HCT116 (cell line): ENCODE measurements around the gene FAM13A. TPM values are rescaled to one million over a fixed set of nuclear protein-coding genes. Genes with fewer than 3 reads are reported as not detected.

Source experiments
- ATAC-seq: fragments of 200-7000 bp; cut with Tn5 transposase; 2 replicates; pipeline ENCODE4 v1.9.1; 2020; ENCODE audit warnings: mild to moderate bottlenecking, moderate library complexity
- BruUV-seq: library from RNA; stranded (reverse); fragments of 400-500 nt; replicated peaks from 2 replicates; lab custom pipeline; 2021; lab: Mats Ljungman, UMichigan
- CTCF ChIA-PET: fragments of 300-600 bp; sonication (Branson Sonifier 250); formaldehyde crosslinking; loops from one replicate; lab custom pipeline; 2021; ENCODE audit warnings: antibody characterized with exemption; lab: Charles Lee
- POLR2A ChIA-PET: fragments of 300-600, 350-600 bp; sonication (Branson Sonifier 250); formaldehyde crosslinking; loops from one replicate; lab custom pipeline; 2021; ENCODE audit warnings: antibody characterized with exemption; lab: Charles Lee
- RAD21 ChIA-PET, 2 experiments: fragments of 300-600 bp; sonication (Branson Sonifier 250); formaldehyde crosslinking; loops; one replicate each; lab custom pipeline; 2023; ENCODE audit warnings: low total read pairs in 2 of 2; ENCODE audit not compliant: uncharacterized antibody in 2 of 2, unreplicated experiment in 2 of 2, low non-redundant PET in 1 of 2; lab: Charles Lee
- DNase-seq: peaks from one replicate; pipeline ENCODE4 v3.0.0-alpha.2; 2010; ENCODE audit warnings: low read depth, low spot score
- H2AFZ ChIP-seq: fragments of 200-600 bp; shearing (Covaris generic), sonication (generic); 2 replicates; pipeline ENCODE4 v1.6.1; 2017; ENCODE audit warnings: low read depth, mixed run types, mixed read lengths, antibody characterized with exemption, low read length; ENCODE audit not compliant: poor library complexity, severe bottlenecking
- H3K27ac ChIP-seq: 2 replicates; pipeline ENCODE4 v1.5.1; 2012; ENCODE audit warnings: low read depth, low read length
- H3K27me3 ChIP-seq: fragments of 200-600 bp; sonication (generic); 2 replicates; pipeline ENCODE4 v1.6.1; 2016; ENCODE audit warnings: mixed run types, low read length, mixed read lengths; ENCODE audit not compliant: insufficient read depth
- H3K36me3 ChIP-seq, 2 experiments: fragments of 200-500 bp in 1 of 2; fragments of 200-600 bp in 1 of 2; sonication (Bioruptor generic) in 1 of 2; sonication (generic) in 1 of 2; 2 replicates each; pipeline versions ENCODE4 v1.5.1 to v1.6.1; 2014 to 2016; ENCODE audit warnings: low read length in 2 of 2, inconsistent platforms in 1 of 2, mixed read lengths in 1 of 2, mixed run types in 1 of 2; ENCODE audit not compliant: insufficient read depth in 2 of 2, control insufficient read depth in 1 of 2
- H3K4me1 ChIP-seq, 2 experiments: fragments of 200-600 bp in 1 of 2; sonication (generic) in 1 of 2; 2 replicates each; pipeline versions ENCODE4 v1.5.1 to v1.6.1; 2012 to 2017; ENCODE audit warnings: low read length in 2 of 2, inconsistent platforms in 1 of 2, mild to moderate bottlenecking in 1 of 2, mixed read lengths in 1 of 2, mixed run types in 1 of 2, moderate library complexity in 1 of 2; ENCODE audit not compliant: insufficient read depth in 2 of 2, control insufficient read depth in 1 of 2
- H3K4me2 ChIP-seq: fragments of 200-600 bp; sonication (generic); 2 replicates; pipeline ENCODE4 v1.6.1; 2017; ENCODE audit warnings: mixed run types, low read length, mixed read lengths
- H3K4me3 ChIP-seq, 2 experiments: fragments of 200-600 bp in 1 of 2; sonication (generic) in 1 of 2; replicated peaks in 1 of 2; 2 replicates each; pipeline ENCODE4 v1.5.1; 2011 to 2016; ENCODE audit warnings: low read length in 2 of 2, control low read depth in 1 of 2, low read depth in 1 of 2, mild to moderate bottlenecking in 1 of 2, mixed read lengths in 1 of 2, mixed run types in 1 of 2
- H3K79me2 ChIP-seq: fragments of 200-600 bp; sonication (generic); 2 replicates; pipeline ENCODE4 v1.6.1; 2017; ENCODE audit warnings: mild to moderate bottlenecking, mixed run types, low read length, moderate library complexity, mixed read lengths; ENCODE audit not compliant: insufficient read depth
- H3K9ac ChIP-seq: fragments of 200-600 bp; sonication (generic); 2 replicates; pipeline ENCODE4 v1.6.1; 2016; ENCODE audit warnings: low read length, mixed read lengths
- H3K9me2 ChIP-seq: fragments of 200-600 bp; sonication (generic), shearing (Covaris generic); 2 replicates; pipeline ENCODE4 v1.6.1; 2017; ENCODE audit warnings: mixed run types, mild to moderate bottlenecking, moderate library complexity; ENCODE audit not compliant: insufficient read depth
- H3K9me3 ChIP-seq, 2 experiments: fragments of 200-500 bp in 1 of 2; fragments of 200-600 bp in 1 of 2; sonication (Bioruptor generic) in 1 of 2; sonication (generic) in 1 of 2; 2 replicates each; pipeline ENCODE4 v1.6.1; 2014 to 2017; ENCODE audit warnings: low read length in 2 of 2, mixed read lengths in 2 of 2, inconsistent platforms in 1 of 2, low read depth in 1 of 2, mild to moderate bottlenecking in 1 of 2, mixed run types in 1 of 2, moderate library complexity in 1 of 2; ENCODE audit not compliant: control insufficient read depth in 1 of 2, insufficient read depth in 1 of 2
- H4K20me1 ChIP-seq: fragments of 200-600 bp; sonication (generic), shearing (Covaris generic); 2 replicates; pipeline ENCODE4 v1.6.1; 2017; ENCODE audit warnings: mixed run types, mild to moderate bottlenecking, moderate library complexity; ENCODE audit not compliant: insufficient read depth
- CBX3 ChIP-seq: IDR thresholded peaks from 2 replicates; pipeline ENCODE4 v1.6.1; 2012; ENCODE audit warnings: low read depth
- CEBPB ChIP-seq: IDR thresholded peaks from 2 replicates; pipeline ENCODE4 v1.6.1; 2012; ENCODE audit warnings: low read depth
- CTCF ChIP-seq, 3 experiments: fragments of 200-600 bp in 1 of 3; sonication (generic) in 1 of 3; IDR thresholded peaks in 2 of 3; conservative IDR thresholded peaks in 1 of 3; 2 replicates each; pipeline ENCODE4 v1.5.1; 2012 to 2017; ENCODE audit warnings: low read depth in 2 of 3, low read length in 2 of 3, antibody characterized with exemption in 1 of 3, borderline replicate concordance in 1 of 3, control low read depth in 1 of 3, mild to moderate bottlenecking in 1 of 3, mixed read lengths in 1 of 3, mixed run types in 1 of 3, moderate library complexity in 1 of 3; ENCODE audit not compliant: insufficient read depth in 1 of 3
- POLR2AphosphoS5 ChIP-seq: IDR thresholded peaks from 2 replicates; pipeline ENCODE4 v1.6.1; 2011; ENCODE audit warnings: mild to moderate bottlenecking, low read depth, low read length, moderate library complexity
- REST ChIP-seq: IDR thresholded peaks from 2 replicates; pipeline ENCODE4 v1.6.1; 2012; ENCODE audit warnings: low read depth
- SIN3A ChIP-seq: IDR thresholded peaks from 2 replicates; pipeline ENCODE4 v1.6.1; 2012; ENCODE audit warnings: low read depth
- TCF7L2 ChIP-seq: IDR thresholded peaks from 2 replicates; pipeline ENCODE4 v1.7.0; 2011; ENCODE audit warnings: borderline replicate concordance, inconsistent platforms; ENCODE audit not compliant: insufficient read depth, insufficient read length; ENCODE audit errors: extremely low read depth
- ZBTB33 ChIP-seq: IDR thresholded peaks from 2 replicates; pipeline ENCODE4 v1.6.1; 2011; ENCODE audit warnings: mild to moderate bottlenecking, low read length, moderate library complexity; ENCODE audit not compliant: insufficient replicate concordance; ENCODE audit errors: extremely low read depth
- intact Hi-C: fragments of 100-400 bp; cut with micrococcal nuclease; formaldehyde crosslinking; loops from 2 replicates; pipeline ENCODE4 v1.10.0; 2022
- total RNA-seq: library from RNA; stranded (reverse); gene quantifications from one replicate; pipeline ENCODE4 v1.2.1, GENCODE V29; 2021; ENCODE audit not compliant: unreplicated experiment

The FAM13A gene
- total RNA-seq, 1 experiment from 2014 or later: 17.2 TPM

GRCh38 chr4:88976775-88977035, 80.3 kb downstream of the FAM13A start:
- DNase-seq: no peak
- Histone ChIP-seq H2AFZ (no peak overlapping the region), H3K36me3 (no peaks in the 10 kb centered on the region), H3K9ac (no peak overlapping the region), H3K9me2 (no peaks in the 10 kb centered on the region), H3K79me2 (no peaks in the 10 kb centered on the region), H4K20me1 (no peaks in the 10 kb centered on the region), H3K27me3 (no peaks in the 10 kb centered on the region), H3K4me2 (no peak overlapping the region), H3K27ac (no peak overlapping the region), H3K4me1 (no peaks in the 10 kb centered on the region), H3K9me3 (no peaks in the 10 kb centered on the region), H3K4me3 (no peak overlapping the region)
- TF ChIP-seq CTCF (IDR thresholded peaks at IDR 0.05 in 2 of 3, conservative IDR thresholded peaks at IDR 0.05 in 1 of 3; ENCODE audit: borderline replicate concordance in 1 of 3, insufficient read depth in 1 of 3, low read depth in 2 of 3, low read length in 2 of 3) (no peak), POLR2AphosphoS5 (no peak), SIN3A (no peak), REST (no peak), CEBPB (no peak), CBX3 (no peak), ZBTB33 (no peak), TCF7L2 (no peak)
- ChIA-PET CTCF (no interaction called here), POLR2A (no interaction called here), RAD21 (no interaction called here)
- no TSS peak for BruUV-seq
- intact Hi-C loops: no loop called here
- no peak for ATAC-seq
